ENCODE measurements around the gene FXYD2. TPM values are rescaled to one million over a fixed set of nuclear protein-coding genes. Genes with fewer than 3 reads are reported as not detected.

The FXYD2 gene
- total RNA-seq, 4 donors from 2014 or later, result 0.34 to 4.0 (median 1.9) TPM; not detected in 1

DNA sequence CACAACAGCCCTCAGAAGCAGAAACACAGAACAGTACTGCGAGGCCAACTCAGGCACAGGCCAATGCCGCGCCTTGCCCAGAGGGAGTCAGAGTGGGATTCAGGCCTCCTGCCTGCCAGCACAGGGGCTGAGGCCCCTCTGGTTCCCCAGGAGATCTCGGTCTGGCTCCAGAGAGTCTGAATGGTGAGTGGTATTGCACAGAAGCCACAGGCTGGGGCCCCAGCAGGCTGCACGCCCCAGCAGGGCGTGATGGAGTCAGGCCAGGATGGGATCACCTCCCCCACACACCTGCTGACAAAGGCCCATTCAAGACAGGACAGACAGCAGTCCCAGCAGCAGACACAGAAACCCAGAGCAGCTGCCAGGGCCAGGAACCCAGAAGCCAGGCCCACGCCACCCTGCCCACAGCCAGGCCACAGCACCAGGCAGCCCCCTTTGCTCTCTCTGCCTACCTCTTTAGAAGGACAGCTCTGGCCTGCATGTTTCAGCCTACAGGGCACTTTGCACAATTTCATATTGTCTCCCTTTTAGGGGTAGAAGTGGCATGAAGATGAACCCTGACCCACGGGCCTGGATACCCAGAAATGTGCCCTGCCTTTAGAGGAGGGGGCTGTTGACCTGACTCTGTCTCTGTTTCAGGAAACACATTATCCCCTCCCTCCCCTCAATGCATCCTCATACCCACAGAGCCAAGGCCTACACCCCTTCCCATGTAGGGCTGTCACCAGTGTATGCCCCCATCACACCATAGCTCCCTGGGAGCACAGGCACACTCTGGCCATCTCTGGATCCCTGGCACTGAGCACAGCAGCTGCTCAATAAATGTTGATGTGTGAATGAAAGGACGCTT is 45.8 kb upstream of the FXYD2 start:
- no peak for TF ChIP-seq CTCF (IDR thresholded peaks at IDR 0.05; ENCODE audit: low read depth)

DNA sequence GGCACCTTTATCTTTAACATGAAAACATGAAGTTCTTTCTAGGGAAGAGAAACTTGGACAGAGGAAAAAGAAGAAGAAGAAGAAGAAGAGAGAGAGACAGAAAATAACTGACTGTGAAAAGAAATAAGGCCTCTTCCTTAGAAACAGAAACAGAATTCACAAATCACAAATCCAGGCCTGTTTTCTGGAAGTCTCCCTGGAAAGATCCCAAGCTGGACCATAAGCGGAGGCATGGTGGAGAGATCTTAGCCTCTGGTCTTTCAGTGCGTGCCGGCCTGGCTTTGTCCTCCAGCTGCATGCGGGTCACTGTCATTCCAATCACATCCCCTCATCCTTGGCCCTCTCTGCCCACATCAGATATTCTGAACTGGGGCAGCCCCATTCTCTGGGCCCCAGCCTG is 45.1 kb upstream of the FXYD2 start:
- TF ChIP-seq CTCF (IDR thresholded peaks at IDR 0.05; ENCODE audit: low read depth), result no peak

- no peak for TF ChIP-seq CTCF (IDR thresholded peaks at IDR 0.05; ENCODE audit: low read depth)
These were observed 44.4 kb upstream of the FXYD2 start for GRCh38 chr11:117868815-117869561.

GRCh38 chr11:117868088-117868487 is 43.5 kb upstream of the FXYD2 start:
- TF ChIP-seq CTCF (IDR thresholded peaks at IDR 0.05; ENCODE audit: low read depth), result no peak

DNA sequence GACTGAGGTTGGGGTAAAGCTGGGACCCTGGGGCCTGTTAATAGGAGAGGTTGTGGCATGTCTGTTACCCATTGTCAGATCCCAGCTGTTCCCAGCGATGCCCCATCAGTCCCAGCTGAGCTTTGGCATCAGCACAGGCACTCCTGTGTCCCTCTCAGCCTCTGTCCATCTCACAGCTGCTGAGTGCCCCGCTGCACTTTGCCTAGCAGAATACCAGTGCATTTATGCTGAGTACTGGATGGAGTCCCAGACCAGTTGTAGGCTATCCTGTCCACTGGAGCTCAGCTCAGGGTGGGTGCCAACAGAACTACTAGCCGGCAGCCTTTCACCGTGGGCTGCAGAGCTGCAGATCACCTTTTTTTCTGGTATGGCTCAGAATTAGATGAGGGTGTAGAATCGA is 42.0 kb upstream of the FXYD2 start:
- TF ChIP-seq CTCF (IDR thresholded peaks at IDR 0.05; ENCODE audit: low read depth), result no peak

- TF ChIP-seq CTCF (IDR thresholded peaks at IDR 0.05; ENCODE audit: low read depth), result no peak
These were observed 38.8 kb upstream of the FXYD2 start for GRCh38 chr11:117863383-117863782.

- TF ChIP-seq CTCF (IDR thresholded peaks at IDR 0.05; ENCODE audit: low read depth), result no peak
These were observed 38.2 kb upstream of the FXYD2 start for GRCh38 chr11:117862753-117863152.
